Gastroesophageal sphincter (tissue), 4 donors: Measurements from ENCODE around the gene MSL1. TPM values are rescaled to one million over a fixed set of nuclear protein-coding genes. Genes with fewer than 3 reads are reported as not detected.

Source experiments
- ATAC-seq: fragments of 150-250 bp; one replicate; pipeline ENCODE4 v1.9.1; 2016; ENCODE audit warnings: mild to moderate bottlenecking, moderate library complexity
- H3K27ac ChIP-seq, 4 donors: fragments of 200-600 bp; sonication (generic) in 3 of 4; 1 replicate in 3 of 4; 2 replicates in 1 of 4; pipeline ENCODE4 v1.5.1; 2016 to 2019
- H3K27me3 ChIP-seq: fragments of 200-600 bp; sonication (generic); one replicate; pipeline ENCODE4 v1.5.1; 2019
- H3K36me3 ChIP-seq, 2 donors: fragments of 200-600 bp; sonication (generic); one replicate each; pipeline ENCODE4 v1.5.1; 2019; ENCODE audit warnings: control low read depth in 1 of 2
- H3K4me1 ChIP-seq, 3 donors: fragments of 200-600 bp; sonication (generic); 1 replicate in 2 of 3; 2 replicates in 1 of 3; pipeline ENCODE4 v1.5.1; 2016 to 2019; ENCODE audit warnings: control low read depth in 2 of 3
- H3K4me3 ChIP-seq, 2 donors: fragments of 200-600 bp; sonication (generic); one replicate each; pipeline ENCODE4 v1.5.1; 2019; ENCODE audit warnings: mild to moderate bottlenecking in 1 of 2, moderate library complexity in 1 of 2
- H3K9me3 ChIP-seq, 3 donors: fragments of 200-600 bp; sonication (generic); one replicate each; pipeline ENCODE4 v1.5.1; 2017 to 2019; ENCODE audit warnings: control low read depth in 2 of 3
- EP300 ChIP-seq: sonication (generic); formaldehyde crosslinking; IDR thresholded peaks from one replicate; pipeline ENCODE4 v1.6.1; 2017; ENCODE audit warnings: antibody characterized with exemption, mild to moderate bottlenecking
- POLR2A ChIP-seq, 2 donors: fragments of 450-650 bp; IDR thresholded peaks; one replicate each; pipeline ENCODE4 v1.6.1; 2017; ENCODE audit warnings: antibody characterized with exemption in 2 of 2, mild to moderate bottlenecking in 2 of 2, moderate library complexity in 1 of 2
- POLR2AphosphoS5 ChIP-seq: sonication (generic); formaldehyde crosslinking; IDR thresholded peaks from one replicate; pipeline ENCODE4 v1.6.1; 2017; ENCODE audit warnings: antibody characterized with exemption
- WGBS, 2 donors: methylation state at CpG; one replicate each; pipeline ENCODE4 v1.1.5; 2018; ENCODE audit warnings: low coverage in 1 of 2; 5-methylcytosine and 5-hydroxymethylcytosine counted together
- total RNA-seq, 4 donors: library from RNA; depleted of rRNA; stranded (reverse); fragments of >200 nt; gene quantifications; one replicate each; pipeline ENCODE4 v1.1.0, GENCODE V29; 2016
- TF ChIP-seq, protein P1 (sequence below), 4 experiments: fragments of 200-600 bp in 2 of 4; fragments of 450-650 bp in 2 of 4; sonication (generic) in 1 of 4; IDR thresholded peaks; one replicate each; pipeline ENCODE4 v1.5.1; 2017 to 2019; ENCODE audit warnings: antibody characterized with exemption in 4 of 4, mild to moderate bottlenecking in 2 of 4, moderate library complexity in 2 of 4

The MSL1 gene
- total RNA-seq, 4 donors from 2014 or later, result 67.0 to 107 (median 88.1) TPM

DNA sequence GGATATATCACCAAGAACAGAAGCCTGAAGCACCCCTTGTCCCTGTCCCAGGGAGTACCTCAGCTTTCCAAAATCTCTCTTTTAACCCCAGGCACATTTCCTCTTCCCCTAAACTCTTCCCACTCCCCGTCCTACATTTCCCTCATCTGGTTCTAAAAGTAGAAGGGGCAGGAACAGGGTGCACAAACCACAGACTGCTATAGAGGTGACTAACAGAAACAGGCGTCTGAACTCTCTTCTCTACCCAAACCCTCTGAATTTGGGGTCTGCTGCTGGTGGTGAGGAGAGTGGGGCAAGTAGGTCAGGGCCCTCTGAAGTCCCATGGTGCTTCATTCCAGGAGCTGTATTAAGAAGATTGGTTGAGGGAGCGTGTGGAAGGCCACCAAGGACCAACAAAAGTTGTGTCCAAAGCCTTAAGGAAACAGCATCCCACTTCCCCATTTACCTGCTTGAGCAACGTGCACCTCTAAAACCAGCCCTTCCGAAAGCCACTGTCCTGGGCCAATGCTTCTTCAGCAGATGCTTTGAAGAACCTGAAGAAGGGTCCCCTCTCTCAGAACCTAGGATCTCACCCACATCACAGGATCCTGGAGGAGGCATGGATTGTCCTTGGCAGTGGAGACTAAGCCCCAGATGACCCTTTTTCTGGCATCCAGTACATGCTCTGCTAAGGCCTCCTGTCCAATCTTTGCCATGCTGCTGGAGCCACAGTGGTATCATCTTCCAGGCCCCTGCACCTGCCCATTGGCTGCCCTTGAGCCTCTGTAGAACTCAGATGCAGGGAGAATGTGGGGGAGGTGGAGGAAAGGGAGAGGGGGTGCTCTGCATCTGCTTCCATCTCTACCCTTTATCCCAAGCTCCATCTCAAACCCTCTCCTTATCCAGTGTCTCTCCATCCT is 15.7 kb upstream of the MSL1 start:
- Histone ChIP-seq H3K4me1 (peaks cover 36 to 100% (median 89%) of the 10 kb centered on the region in 3 donors), H3K27me3 (no peaks in the 10 kb centered on the region), H3K36me3 (no peaks in the 10 kb centered on the region), H3K4me3 (peak overlapping the region in 1 of 2 donors; percentile 13), H3K27ac (peak overlapping the region; percentile 94 to 99 (median 97)), H3K9me3 (no peaks in the 10 kb centered on the region)
- TF ChIP-seq, protein P1, sequence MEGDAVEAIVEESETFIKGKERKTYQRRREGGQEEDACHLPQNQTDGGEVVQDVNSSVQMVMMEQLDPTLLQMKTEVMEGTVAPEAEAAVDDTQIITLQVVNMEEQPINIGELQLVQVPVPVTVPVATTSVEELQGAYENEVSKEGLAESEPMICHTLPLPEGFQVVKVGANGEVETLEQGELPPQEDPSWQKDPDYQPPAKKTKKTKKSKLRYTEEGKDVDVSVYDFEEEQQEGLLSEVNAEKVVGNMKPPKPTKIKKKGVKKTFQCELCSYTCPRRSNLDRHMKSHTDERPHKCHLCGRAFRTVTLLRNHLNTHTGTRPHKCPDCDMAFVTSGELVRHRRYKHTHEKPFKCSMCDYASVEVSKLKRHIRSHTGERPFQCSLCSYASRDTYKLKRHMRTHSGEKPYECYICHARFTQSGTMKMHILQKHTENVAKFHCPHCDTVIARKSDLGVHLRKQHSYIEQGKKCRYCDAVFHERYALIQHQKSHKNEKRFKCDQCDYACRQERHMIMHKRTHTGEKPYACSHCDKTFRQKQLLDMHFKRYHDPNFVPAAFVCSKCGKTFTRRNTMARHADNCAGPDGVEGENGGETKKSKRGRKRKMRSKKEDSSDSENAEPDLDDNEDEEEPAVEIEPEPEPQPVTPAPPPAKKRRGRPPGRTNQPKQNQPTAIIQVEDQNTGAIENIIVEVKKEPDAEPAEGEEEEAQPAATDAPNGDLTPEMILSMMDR (IDR thresholded peaks at IDR 0.05), result no peak
- no peak for TF ChIP-seq POLR2AphosphoS5
- no peak for TF ChIP-seq EP300
- no peak for TF ChIP-seq POLR2A (IDR thresholded peaks at IDR 0.05)
- ATAC-seq, result no peak
- 59 to 71% methylated on average over 2 to 3 of the region's 5 CpGs for WGBS, 2 donors

DNA sequence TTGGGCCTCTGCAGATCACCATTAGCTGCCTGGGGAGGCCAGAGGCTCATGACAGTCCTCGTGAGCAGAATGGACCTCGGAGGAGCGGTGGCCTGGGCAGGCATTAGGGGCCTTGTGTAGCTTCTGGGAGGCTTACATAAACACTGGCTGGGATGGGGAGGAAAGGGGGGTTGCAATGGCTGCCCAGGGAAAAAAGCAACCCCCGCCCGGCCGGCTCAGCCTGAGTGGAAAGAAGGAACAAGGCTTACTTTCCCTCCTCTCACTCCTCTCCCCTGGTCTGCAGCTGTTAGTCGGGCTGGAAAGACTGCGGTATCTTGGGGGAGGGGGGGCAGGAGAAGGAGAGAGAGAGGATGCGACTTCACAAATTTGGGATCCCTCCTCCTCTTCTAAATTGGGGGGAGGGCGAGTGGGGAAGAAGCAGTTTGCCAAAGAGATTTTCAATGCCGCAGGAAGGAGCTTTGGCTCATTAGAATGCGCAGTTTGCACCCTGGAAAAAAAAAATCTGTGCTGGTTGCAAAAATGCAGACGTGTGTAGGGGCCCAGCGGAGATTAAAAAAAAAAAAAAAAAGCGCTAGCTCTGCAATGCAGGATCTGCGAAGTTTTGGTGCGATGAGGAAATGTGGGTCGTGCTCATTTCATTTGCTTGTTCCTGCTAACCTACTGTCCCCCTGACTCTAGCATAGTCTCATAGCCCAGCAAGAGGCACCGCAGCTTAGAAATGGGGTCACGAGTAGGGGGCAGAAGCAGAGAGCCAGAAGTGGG is 14.8 kb upstream of the MSL1 start:
- 6 to 21% methylated on average over 8 to 11 of the region's 20 CpGs for WGBS, 2 donors
- H3K9me3 ChIP-seq, result no peaks in the 10 kb centered on the region
- H3K27me3 ChIP-seq, result no peaks in the 10 kb centered on the region
- TF ChIP-seq POLR2A (IDR thresholded peaks at IDR 0.05), result no peak
- no peak for TF ChIP-seq POLR2AphosphoS5
- no peak for ATAC-seq
- H3K36me3 ChIP-seq, result no peaks in the 10 kb centered on the region
- H3K4me1 ChIP-seq, result peaks cover 38 to 100% (median 87%) of the 10 kb centered on the region in 3 donors
- peak overlapping the region in 1 of 2 donors; percentile 13 for H3K4me3 ChIP-seq
- peak overlapping the region; percentile 94 to 99 (median 97) for H3K27ac ChIP-seq

DNA sequence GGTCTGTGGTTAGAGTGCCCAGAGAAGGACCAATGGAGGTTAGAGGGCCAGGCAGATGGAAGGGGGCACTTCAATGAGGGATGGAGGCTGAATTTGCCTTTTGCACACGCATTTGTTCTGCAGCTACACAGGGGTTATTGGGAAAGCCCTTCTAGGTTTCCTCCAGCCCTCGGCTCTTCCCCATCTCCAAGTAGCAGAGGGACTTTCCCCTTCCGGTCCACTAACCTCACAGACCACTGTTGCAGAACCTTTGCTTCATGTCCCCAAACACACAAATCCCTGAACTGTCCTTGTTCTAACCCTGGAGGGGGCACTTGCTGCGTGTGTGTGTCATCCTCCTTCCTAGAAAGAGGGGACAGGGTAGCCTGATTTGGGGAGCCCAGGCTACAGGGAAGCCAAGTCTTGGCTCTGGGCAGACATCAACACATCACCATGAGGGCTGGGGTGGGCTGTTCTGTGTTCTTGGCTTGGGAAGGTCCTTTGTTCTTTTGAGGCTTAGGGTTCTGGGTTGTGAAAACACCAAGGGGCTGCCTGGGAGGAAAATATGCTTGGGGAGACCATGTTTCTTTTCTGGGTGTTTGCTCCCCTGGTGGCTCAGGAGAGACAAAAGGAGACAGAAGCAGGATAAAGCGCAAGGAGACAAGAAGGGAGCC is 14.1 kb upstream of the MSL1 start:
- H3K36me3 ChIP-seq, result no peaks in the 10 kb centered on the region
- H3K27me3 ChIP-seq, result no peaks in the 10 kb centered on the region
- peak overlapping the region; percentile 94 to 99 (median 97) for H3K27ac ChIP-seq
- 11 to 13% methylated on average over 3 to 4 of the region's 5 CpGs for WGBS, 2 donors
- no peaks in the 10 kb centered on the region for H3K9me3 ChIP-seq
- H3K4me1 ChIP-seq, result peaks cover 45 to 100% (median 87%) of the 10 kb centered on the region in 3 donors
- ATAC-seq, result peak; percentile 5
- H3K4me3 ChIP-seq, result peak overlapping the region in 1 of 2 donors; percentile 13
- TF ChIP-seq POLR2A (IDR thresholded peaks at IDR 0.05), result no peak
- TF ChIP-seq, protein P1 (IDR thresholded peaks at IDR 0.05), result peak in 1 of 4 experiments; percentile 25

DNA sequence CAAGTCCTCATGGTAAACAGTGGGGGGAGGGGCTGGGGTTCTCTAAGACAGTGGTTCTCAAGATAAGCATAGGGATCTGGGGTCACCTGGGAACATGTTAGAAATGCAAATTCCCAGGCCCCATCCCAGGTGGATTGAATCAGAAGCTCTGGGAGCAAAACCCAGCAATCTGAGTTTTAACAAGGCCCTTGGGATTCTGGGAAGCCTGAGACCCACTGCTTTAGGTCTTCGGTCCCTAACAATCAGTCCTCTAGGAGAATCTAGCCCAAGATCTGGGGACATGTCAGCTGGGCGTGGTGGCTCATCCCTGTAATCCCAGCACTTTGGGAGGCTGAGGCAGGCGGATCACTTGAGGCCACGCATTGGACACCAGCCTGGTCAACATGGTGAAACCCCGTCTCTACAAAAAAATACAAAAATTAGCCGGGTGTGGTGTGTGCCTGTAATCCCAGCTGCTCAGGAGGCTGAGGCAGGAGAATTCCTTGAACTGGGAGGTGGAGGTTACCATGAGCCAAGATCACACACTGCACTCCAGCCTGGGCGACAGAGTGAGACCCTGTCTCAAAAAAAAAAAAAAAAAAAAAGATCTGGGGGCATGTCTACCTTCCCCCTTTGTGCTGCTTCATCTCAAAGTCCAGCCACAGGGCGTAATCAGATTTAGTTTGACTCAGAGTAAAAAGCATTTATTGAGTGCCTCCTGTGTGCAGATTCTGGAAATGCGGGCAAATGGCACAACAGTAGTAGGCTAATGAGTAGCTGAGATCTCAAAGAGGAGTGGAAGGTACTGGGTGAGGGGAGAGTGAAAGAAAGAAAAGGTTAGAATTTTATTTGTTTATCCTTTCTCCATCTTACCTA is 12.6 kb upstream of the MSL1 start:
- no peak for ATAC-seq
- H3K4me1 ChIP-seq, result peaks cover 44 to 99% (median 86%) of the 10 kb centered on the region in 3 donors
- H3K9me3 ChIP-seq, result no peaks in the 10 kb centered on the region
- WGBS, 2 donors, result 81 to 100% methylated on average over 2 to 3 of the region's 9 CpGs
- H3K27me3 ChIP-seq, result no peaks in the 10 kb centered on the region
- TF ChIP-seq POLR2A (IDR thresholded peaks at IDR 0.05) (no peak), EP300 (no peak), POLR2AphosphoS5 (no peak)
- TF ChIP-seq, protein P1 (IDR thresholded peaks at IDR 0.05), result no peak
- peak overlapping the region; percentile 94 to 99 (median 97) for H3K27ac ChIP-seq
- H3K4me3 ChIP-seq, result no peak overlapping the region
- no peaks in the 10 kb centered on the region for H3K36me3 ChIP-seq
